ENCODE data around the gene LMTK2.

GRCh38 chr7:98233219-98234070, 126.8 kb downstream of the LMTK2 start:
- no peak for TF ChIP-seq REST (IDR thresholded peaks at IDR 0.05; ENCODE audit: insufficient read depth in 1 of 2, low read depth in 2 of 2, low read length in 2 of 2)
- no peak for TF ChIP-seq FOXP2 (optimal IDR thresholded peaks at IDR 0.05; ENCODE audit: borderline replicate concordance, extremely low read depth, extremely low read length, insufficient read depth)
- TF ChIP-seq POLR2AphosphoS5 (IDR thresholded peaks at IDR 0.05; ENCODE audit: low read depth, low read length): no peak
- TF ChIP-seq TAF1 (IDR thresholded peaks at IDR 0.05; ENCODE audit: borderline replicate concordance, insufficient read depth, low read length): no peak
- TF ChIP-seq SIN3A (IDR thresholded peaks at IDR 0.05; ENCODE audit: borderline replicate concordance, insufficient read depth, low read length): no peak
